GM20000 (cell line): ENCODE measurements around the gene UGT3A1.

Experiments
- DNase-seq: peaks from one replicate; pipeline ENCODE4 v3.0.0; 2012; ENCODE audit warnings: low spot score
- CTCF ChIP-seq: IDR thresholded peaks from 2 replicates; pipeline ENCODE4 v1.5.1; 2012; ENCODE audit warnings: mild to moderate bottlenecking, control low read depth; ENCODE audit errors: extremely low read depth, missing control alignments

Gene UGT3A1

GRCh38 chr5:35908228-35908627 lies 83.0 kb downstream of the UGT3A1 start:
- TF ChIP-seq CTCF: no peak
- DNase-seq: no peak

- DNase-seq: peak; percentile 61
- no peak for TF ChIP-seq CTCF
These were observed 86.6 kb downstream of the UGT3A1 start for GRCh38 chr5:35904443-35905132.

GRCh38 chr5:35903631-35904203 lies 87.5 kb downstream of the UGT3A1 start:
- DNase-seq: no peak
- TF ChIP-seq CTCF: no peak

DNA sequence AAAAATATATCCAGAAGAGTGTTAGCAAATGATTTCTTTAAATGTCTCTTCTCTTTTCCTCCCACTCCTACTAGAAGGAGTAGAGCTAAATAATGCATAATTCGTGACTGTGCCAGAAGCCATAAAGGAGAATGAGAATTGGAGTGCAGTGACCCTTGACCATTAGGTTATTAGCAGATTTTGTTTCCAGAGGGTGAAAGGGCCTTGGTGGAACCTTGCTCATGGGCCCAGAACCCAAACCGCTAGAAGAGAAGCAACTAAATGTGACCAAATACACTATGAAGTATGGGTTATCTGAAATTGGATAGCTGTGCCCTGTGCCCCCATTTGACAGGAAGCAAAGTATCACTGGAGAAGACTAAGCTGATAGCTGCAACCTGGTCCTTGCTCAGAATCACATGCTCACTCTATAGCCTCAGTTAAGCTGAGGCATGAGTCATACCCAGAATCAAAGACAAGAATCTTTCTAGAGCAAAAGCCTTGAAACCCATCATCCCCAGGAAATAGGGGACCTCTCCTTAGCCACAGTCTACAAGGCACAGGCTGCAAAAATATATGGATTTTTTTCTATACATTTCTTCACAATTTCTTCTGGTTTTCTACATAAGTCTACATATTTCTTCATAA lies 89.0 kb downstream of the UGT3A1 start:
- no peak for TF ChIP-seq CTCF
- peak; percentile 42 for DNase-seq
